HG02973 (cell line): ENCODE data around the gene SLC39A5.
"Not testable (repeated sequence)": the region's sequence is repeated elsewhere in the genome, so short reads cannot be mapped to it uniquely, and the experiment has no call there.

Source experiments
- ATAC-seq: cut with Tn5 transposase; IDR thresholded peaks from one replicate; pipeline ENCODE4 v1.9.1; 2021; ENCODE audit warnings: moderate library complexity; ENCODE audit not compliant: unreplicated experiment

Gene SLC39A5, protein sequence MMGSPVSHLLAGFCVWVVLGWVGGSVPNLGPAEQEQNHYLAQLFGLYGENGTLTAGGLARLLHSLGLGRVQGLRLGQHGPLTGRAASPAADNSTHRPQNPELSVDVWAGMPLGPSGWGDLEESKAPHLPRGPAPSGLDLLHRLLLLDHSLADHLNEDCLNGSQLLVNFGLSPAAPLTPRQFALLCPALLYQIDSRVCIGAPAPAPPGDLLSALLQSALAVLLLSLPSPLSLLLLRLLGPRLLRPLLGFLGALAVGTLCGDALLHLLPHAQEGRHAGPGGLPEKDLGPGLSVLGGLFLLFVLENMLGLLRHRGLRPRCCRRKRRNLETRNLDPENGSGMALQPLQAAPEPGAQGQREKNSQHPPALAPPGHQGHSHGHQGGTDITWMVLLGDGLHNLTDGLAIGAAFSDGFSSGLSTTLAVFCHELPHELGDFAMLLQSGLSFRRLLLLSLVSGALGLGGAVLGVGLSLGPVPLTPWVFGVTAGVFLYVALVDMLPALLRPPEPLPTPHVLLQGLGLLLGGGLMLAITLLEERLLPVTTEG

DNA sequence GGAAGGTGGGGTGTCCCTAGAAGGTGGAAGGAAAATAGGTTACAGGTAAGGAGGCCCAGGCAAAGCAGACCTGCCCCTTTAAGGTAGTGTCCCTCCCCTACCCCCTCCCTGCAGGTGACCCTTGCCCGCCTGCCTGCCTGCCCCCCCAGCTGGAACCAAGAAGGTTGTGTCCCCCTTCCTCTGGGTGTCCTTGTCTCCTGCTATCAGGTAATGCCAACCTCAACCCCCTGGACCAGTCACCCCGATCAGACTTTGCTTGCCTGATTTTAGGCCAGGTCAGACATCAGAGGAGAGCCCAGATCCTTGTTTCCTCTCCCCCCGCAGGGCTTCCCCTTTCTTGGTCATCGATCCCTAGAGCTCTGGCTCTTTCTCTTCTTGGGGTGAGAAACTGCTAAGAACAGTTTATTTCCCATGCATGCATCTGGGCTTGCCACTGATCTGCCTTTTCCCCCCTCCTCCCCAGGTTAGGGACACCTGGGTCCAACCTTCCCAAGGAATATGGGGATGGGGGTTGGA is at the start of gene SLC39A5:
TSS of gene SLC39A5 (plus strand) at position 136 of the 516 bp plus-strand sequence. CDS start 1,224 bp downstream, outside the sequence.
- no peak for ATAC-seq

DNA sequence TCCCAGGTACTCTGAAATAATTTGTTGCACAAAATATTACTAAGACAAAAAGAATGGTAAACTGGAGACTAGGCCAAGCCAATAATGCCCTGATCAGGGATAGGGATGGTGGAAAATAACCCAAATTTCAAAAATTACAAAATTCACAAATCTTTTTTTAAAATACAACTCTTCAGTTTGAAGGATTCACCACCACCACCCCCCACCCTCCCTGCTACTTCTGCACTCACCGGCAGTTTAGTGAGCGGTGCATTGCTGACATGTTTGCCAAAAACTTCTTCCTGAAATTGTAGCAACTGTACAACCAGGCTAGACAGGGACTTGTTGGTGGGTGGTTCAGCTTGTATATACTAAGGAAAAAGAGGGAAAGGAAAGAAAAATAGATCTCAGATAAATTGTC is 42.9 kb upstream of the SLC39A5 start:
- no peak for ATAC-seq

DNA sequence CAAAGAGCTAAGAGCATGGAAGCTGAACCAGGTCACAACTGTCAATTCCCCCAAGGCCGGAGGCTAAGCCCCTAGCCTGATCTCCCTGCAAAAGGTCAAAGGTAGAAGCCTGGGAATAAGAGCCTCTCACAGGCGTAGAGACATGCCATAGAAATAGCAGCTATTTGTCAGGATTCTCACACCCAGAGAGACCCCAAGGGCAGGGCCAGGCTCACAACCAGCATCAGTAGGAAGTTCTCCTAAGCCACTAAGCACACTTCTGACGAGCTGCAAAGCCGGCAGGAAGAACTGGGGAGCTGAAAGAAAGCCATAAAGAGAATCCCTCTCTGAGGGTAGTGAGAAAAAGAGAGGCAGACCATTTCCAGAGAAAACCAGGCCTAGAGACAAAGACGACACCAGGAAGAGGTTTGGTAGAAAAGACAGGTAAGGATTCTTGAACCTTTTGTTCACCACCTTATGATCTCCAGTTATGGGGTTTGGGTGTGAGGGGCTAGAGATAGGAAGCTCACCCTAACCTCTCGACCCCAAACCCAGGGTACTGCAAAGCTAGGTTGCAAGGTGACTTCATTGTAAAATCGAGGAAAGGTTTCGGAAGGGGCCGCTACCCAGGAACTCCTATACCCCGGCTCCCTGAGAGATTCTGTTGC is 41.6 kb upstream of the SLC39A5 start:
- no peak for ATAC-seq

DNA sequence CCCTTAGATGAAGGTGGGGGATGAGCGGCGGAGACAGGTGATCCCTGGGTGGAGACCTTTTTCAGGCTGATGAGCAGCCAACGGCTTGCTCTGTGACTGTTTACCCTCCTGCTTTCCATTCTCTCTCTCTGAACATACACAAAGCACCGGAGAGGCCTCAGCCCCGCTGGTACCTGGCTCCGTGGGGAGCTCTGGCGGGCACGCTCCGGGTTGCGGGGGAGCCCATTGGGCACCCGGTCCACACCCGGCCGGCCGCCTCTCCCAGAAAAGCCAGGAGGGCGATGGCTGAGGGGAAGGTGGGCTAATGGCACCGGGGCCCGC is 41.1 kb upstream of the SLC39A5 start:
- peak; percentile 2 for ATAC-seq

DNA sequence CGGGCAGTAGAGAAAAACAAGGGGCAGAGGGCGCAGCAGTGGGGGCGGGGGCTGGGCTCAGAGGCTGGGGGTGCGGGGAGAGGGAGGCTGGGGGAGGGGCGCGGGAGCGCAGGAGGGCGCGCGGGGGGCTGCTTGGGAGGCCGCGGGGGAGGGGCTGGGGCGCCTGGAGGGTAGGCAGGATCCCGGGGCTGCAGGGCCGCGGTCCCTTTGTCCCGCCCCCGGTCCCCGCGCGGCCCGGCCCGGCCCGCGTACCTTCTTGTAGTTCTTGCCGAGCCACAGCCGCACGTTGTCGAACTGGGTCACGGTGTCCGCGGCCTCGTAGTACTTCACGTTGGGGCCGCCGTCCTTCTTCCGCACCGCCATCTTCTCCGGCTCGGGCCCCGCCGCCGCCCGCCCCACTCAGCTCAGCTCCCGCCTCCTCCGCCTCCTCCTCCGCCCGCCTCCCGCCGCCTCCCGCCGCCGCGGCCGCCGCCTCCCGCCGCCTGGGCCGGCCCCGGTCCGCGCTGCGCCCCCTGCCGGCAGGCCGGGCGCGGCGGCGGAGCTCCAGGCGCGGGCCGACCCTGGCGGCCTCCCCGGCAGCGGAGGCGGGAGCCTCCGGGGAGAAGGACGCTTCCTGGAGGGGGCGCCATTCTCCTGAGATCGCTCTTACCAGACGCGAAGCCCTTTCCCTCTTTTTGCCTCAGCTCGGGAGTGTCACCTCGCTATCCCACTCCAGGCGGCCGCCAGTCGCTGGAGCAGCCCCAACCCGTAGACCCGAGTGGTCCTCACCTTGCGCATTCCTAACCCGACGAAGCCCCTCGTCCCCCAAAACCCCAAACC is 40.5 kb upstream of the SLC39A5 start, which contains the start of gene SMARCC2:
TSS of gene SMARCC2 (minus strand) at position 385 of the 819 bp plus-strand sequence. CDS start at position 363, 22 bp downstream.
- peak; percentile 63 for ATAC-seq

DNA sequence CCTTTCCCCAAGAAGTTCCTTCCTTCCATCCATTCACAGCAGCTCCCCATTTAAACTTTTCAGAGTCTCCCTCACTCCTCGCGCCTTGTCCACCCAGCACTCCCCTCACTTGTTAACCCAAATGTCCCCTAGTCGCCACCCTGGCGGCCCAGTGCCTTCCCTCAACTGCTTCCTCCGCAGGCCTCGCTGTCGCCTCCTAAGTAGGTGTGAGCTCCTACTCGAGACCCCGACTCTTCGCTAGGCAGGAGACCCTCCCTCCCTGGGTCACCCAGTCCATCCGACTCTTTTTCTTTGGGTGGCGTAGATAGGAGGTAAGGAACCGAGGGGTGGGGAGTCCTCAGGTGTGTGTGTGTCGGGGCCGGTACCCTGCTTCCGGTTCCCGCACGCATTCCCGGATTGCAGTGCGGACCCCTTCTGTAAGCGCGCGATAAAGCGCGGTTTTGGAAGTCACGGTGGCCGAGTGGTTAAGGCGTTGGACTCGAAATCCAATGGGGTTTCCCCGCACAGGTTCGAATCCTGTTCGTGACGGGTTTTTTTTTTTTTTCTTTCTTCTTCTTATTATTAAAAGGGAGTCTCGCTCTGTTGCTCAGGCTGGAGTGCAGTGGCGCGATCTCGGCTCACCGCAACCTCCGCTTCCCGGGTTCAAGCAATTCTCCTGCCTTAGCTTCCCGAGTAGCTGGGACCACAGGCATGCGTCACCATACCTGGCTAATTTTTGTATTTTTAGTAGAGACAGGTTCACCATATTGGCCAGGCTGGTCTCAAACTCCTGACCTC is 39.7 kb upstream of the SLC39A5 start:
- ATAC-seq: peak; percentile 33

DNA sequence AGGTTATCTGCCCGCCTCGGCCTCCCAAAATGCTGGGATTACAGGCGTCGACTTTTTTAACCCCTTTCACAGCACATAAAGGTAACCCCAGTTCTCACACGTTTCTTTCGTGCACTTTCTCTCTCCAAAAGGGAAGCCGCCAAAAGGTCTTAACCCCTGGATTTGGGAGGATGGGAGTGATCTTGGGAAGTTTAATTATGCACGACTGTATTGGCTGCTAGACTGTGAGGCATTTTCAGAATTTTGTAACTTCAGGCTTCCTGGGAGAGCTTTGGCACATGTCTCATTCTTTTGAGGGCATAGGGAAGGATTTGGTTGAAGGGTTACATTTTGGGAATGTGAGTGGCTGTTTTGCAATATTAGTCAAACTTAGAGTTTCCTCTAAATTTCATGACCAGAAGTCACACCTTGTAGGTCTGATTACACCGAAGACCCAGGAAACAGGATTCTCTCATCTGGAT is 39.1 kb upstream of the SLC39A5 start:
- no peak for ATAC-seq

DNA sequence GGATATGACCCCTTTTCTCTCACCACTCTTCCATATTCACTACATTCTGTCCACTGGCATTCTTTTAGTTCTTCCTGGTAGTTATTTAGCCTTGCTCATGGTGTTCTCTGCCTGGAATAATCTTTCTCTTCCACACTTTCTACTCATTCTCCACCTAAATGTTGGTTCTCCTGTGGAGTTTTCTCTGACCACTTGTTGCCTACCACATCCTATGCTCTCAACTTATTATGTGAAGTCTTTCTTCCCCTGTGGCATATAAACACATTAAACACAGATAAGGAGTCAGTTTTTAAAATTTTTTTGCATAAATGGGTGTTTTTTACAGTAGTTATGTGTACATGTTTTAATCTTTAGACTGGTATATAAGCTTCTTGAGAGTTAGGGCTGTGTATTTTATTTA is 37.3 kb upstream of the SLC39A5 start:
- ATAC-seq: no peak

DNA sequence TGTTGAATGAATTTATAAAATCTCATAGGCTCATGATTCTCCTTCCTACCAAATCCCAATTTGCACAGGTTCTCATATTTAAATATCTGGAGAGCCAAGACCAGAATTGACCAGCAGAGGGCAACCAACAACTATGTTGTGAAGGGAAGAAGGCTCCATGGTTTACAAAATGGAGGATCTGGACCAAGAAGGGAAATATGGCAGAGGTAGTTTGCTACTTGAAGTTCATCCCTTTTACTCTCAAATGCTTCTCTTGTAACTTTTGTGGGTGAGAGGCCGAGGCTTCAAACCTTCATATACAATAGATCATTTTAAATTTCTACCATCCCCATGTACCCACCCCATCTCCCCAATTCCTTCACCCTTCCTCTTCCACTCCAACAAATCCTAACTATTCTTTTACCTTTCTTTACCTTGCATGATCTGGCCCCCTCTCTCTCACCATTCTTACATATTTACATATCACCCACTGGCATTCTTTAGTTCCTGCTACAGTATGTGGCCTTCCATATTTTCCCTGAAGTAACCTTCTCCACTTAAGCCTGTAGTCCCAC is 36.7 kb upstream of the SLC39A5 start:
- no peak for ATAC-seq

DNA sequence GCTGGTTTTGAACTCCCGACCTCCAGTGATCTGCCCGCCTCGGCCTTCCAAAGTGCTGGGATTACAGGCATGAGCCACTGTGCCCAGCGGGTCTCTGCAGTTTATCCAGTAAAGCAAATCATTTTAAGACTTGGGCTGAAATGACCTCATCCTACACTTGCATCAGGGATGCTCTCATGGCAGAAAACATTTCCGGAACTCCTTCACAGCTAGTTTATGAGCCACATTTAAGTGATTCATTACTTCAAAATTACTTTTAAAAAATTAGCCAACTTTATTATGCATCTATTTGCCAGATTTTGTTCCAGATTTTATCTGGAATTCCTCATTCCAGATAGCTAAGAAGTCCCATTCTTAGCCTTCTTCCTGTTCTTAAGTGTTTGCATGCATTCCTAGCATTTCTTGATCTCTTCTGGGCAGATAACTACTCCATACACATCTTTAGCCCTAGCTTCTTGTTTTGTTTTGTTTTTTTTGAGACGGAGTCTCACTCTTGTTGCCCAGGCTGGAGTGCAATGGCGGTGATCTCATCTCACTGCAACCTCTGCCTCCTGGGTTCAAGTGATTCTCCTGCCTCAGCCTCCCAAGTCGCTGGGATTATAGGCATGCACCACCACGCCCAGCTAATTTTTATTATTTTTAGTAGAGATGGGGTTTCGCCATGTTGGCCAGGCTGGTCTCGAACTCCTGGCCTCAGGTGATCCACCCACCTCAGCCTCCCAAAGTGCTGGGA is 32.9 kb upstream of the SLC39A5 start:
- not testable (repeated sequence) for ATAC-seq

DNA sequence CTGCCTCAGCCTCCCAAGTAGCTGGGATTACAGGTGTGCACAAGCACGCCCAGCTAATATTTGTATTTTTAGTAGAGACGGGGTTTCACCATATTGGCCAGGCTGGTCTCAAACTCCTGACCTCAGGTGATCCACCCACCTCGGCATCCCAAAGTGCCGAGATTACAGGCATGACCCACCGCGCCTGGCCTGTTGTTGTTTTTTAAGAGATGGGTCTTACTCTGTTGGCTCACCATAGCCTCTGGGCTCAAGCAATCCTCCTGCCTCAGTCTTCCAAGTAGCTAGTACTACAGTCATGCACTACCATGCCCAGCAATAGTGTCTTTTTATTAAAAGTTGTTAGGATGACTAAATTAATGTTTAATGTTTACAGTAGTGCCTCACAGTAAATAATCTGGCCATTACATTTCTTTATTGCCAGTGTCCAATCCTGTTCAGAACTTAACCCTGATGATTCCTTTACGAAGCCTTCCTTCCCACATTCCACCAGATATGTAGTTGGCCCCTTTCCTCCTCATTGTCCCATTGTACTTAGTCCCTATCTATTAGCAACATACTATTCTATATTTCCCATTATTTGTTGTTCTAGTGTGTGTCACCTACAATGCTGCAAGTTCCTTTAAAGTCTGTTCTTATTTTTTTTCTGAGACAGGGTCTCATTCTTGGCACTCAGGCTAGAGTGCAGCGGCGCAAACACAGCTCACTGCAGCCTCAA is 31.8 kb upstream of the SLC39A5 start:
- no peak for ATAC-seq

DNA sequence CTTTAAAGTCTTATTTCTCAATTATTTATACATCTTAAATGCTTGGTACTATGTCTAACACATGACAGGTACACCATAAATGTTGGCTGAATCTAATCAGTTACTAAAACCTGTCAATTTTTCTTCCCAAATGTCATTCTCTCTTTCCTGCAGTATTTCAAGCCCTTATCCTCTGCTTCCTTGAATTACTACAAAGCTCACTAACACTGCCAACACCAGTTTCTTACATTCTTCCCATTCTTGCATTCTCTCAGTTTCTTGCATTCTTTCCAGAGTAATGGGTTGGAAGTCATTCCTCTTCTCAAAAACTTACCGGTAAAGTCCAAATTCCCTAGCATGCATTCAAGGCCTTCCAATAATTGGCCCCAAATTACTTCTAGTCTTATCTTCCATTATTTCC is 31.0 kb upstream of the SLC39A5 start:
- ATAC-seq: no peak

DNA sequence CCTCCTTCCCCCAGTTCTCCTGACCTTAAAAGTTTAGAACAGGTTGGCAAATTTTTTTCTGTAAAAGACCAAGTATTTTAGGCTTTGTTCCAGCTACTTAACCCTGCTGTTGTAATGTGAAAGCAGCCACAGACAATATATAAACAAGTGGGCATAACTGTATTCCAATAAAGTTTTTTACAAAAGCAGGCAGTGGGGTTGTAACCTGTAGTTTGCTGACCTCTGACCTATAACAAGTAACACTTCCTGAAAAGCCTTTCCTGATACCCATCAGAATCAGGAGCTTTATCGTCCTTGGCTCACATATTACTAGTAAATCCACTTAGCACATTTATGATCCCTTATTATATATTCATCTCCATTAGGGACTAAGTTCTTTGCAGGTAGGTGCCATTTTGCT is 27.5 kb upstream of the SLC39A5 start:
- ATAC-seq: no peak

DNA sequence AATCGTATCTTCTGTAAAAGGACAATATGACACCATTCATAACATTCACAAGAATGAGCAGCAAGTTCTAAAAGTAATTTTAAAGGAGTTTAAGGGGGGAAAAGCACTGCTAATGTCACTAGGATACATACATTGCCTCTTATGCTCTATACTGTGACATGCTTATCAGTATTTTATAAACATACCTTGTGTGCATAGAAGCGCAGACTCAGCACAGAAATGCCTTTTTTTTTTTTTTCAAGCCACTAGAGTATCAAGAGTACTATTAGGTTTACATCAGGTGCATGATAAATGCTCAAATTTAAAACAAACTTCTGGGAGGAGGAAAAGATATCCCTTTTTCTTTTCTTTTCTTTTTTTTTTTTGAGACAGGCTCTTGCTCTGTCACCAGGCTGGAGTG is 27.0 kb upstream of the SLC39A5 start:
- ATAC-seq: no peak

DNA sequence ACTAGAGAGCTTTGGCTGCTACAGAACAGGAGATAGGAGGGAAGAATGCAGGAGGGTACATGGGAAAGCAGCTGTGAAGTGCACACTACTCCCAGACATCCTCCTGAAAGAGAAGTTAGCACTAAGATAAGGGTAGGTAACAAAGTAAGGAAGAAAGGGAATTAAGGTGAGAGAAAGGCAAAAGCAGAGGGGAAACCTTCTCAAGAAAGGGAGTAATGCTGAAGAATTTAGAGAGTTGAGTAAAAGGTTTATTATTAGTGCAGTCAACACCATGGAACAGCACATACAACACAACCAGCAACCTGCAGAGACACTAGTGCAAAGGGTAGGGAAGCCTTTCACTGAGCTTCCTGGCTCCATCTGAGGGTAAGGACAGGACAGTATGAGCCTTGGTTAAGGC is 25.6 kb upstream of the SLC39A5 start:
- ATAC-seq: no peak

DNA sequence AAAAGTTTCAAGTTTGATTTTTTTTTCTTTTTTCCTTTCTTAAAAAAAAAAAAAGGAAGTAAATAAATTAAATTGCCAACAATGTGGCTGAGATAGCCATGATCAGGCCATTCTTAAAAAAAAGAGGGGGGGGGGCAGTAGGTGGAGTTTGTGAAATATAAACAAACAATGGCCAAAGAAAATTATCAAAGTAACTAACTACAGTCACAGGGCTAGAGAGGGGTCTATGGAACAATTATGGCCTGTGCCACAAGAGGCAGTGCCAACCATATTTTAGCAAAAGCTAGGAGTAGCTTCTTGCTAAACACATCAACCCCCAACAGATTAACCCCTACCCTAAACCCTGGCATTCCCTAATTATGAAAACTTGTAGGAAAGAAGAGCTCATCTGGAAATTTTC is 24.4 kb upstream of the SLC39A5 start:
- ATAC-seq: no peak

DNA sequence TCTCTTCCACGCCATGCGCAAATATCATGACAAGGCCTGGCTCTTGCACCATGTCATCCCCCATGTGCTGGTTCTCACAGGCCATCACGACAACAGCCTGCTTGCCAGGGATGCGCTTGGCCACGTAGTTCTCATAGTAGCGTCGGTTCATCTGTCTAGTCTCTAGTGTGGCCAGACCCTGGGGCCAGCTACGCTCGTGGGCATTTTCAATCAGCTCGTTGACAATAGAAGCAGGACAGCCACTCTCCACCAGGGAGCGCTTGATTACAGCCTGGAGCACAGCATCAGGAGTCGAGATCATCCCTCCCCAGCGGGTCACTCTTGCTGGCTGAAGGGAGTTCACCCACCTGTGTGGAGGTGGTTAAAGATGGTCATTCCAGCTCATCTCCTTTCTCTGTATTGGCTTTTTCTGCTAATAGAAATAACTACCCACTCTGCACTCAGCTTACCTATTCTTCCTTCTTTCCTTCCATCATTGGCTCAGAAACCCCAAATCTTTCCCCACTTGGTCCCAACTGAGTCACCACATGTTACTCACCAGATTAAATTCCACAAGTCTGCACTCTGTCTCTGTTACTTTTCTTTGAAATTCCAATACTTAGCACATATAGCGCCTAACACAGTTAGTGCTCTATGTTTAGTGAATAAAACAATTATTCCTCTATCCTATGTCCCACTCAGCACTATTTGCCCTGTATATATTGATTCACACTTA is 23.2 kb upstream of the SLC39A5 start:
- ATAC-seq: no peak

DNA sequence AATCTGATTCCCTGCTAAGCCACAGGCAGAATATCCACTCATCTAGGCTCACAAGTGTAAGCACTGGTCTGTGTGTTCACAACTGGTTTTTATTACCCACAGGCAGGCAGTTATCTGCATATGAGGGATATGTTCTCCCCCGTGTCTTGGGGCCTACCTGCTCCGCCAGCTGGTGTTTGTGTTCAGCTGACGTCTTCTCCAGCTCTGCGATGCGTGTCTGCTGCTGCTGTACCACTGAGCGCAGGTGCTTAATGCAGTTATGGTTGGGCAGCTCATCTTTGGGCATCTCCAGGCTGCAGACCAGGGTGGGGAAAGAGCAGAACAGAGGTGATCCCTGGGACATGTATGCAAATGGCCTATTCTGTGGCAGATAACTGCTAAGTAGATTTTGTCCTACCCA is 21.8 kb upstream of the SLC39A5 start:
- no peak for ATAC-seq
